SK-N-SH (cell line): ENCODE measurements around the gene PLG. TPM values are rescaled to one million over a fixed set of nuclear protein-coding genes. Genes with fewer than 3 reads are reported as not detected.
"Not testable (repeated sequence)": the region's sequence is repeated elsewhere in the genome, so short reads cannot be mapped to it uniquely, and the experiment has no call there.

Experiments used
- CTCF ChIA-PET: fragments of 300-600, 350-600 bp; formaldehyde crosslinking; extraction: SDS; loops from one replicate; lab custom pipeline; 2021; lab: Yijun Ruan, JAX
- POLR2A ChIA-PET: fragments of 350-600 bp; sonication (Branson Sonifier 250); formaldehyde crosslinking; extraction: SDS; loops from one replicate; lab custom pipeline; 2020; ENCODE audit warnings: antibody characterized with exemption, inconsistent platforms; lab: Yijun Ruan, JAX
- DNase-seq: peaks from one replicate; pipeline ENCODE4 v3.0.0; 2012
- H2AFZ ChIP-seq: fragments of 200-600 bp; sonication (generic); 2 replicates; pipeline ENCODE4 v1.8.1; 2016; ENCODE audit warnings: antibody characterized with exemption, mild to moderate bottlenecking, low read depth
- H3F3A ChIP-seq: fragments of 200-600 bp; sonication (generic); replicated peaks from 2 replicates; pipeline ENCODE3; 2016; ENCODE audit warnings: antibody characterized with exemption, mild to moderate bottlenecking; ENCODE audit not compliant: insufficient read depth
- H3K27ac ChIP-seq, 2 experiments: fragments of 200-500 bp in 1 of 2; fragments of 200-600 bp in 1 of 2; sonication (Bioruptor generic) in 1 of 2; sonication (generic), shearing (Covaris generic) in 1 of 2; 2 replicates each; pipeline versions ENCODE4 v1.5.1 to v1.6.1; 2014 to 2016; ENCODE audit warnings: low read depth in 2 of 2, inconsistent platforms in 1 of 2, low read length in 1 of 2, mild to moderate bottlenecking in 1 of 2, mixed read lengths in 1 of 2
- H3K27me3 ChIP-seq: fragments of 200-600 bp; sonication (generic), shearing (Covaris generic); 2 replicates; pipeline ENCODE4 v1.6.1; 2016; ENCODE audit warnings: mixed run types; ENCODE audit not compliant: insufficient read depth
- H3K36me3 ChIP-seq, 2 experiments: fragments of 200-500 bp in 1 of 2; fragments of 200-600 bp in 1 of 2; sonication (Bioruptor generic) in 1 of 2; sonication (generic) in 1 of 2; replicated peaks in 1 of 2; 2 replicates each; pipeline versions ENCODE3 to v1.5.1; 2014 to 2016; ENCODE audit warnings: low read length in 1 of 2, mild to moderate bottlenecking in 1 of 2; ENCODE audit not compliant: insufficient read depth in 2 of 2, control insufficient read depth in 1 of 2
- H3K4me1 ChIP-seq, 2 experiments: fragments of 200-500 bp in 1 of 2; fragments of 200-600 bp in 1 of 2; sonication (Bioruptor generic) in 1 of 2; sonication (generic), shearing (Covaris generic) in 1 of 2; 2 replicates each; pipeline versions ENCODE4 v1.5.1 to v1.6.1; 2014 to 2016; ENCODE audit warnings: low read depth in 1 of 2, low read length in 1 of 2, mixed run types in 1 of 2; ENCODE audit not compliant: insufficient read depth in 2 of 2, control insufficient read depth in 1 of 2
- H3K4me2 ChIP-seq: fragments of 200-600 bp; sonication (generic), shearing (Covaris generic); 2 replicates; pipeline ENCODE4 v1.6.1; 2017; ENCODE audit warnings: mixed run types
- H3K4me3 ChIP-seq, 2 experiments: fragments of 200-500 bp in 1 of 2; fragments of 200-600 bp in 1 of 2; sonication (Bioruptor generic) in 1 of 2; sonication (generic), shearing (Covaris generic) in 1 of 2; 2 replicates each; pipeline versions ENCODE4 v1.5.1 to v1.8.1; 2014 to 2016; ENCODE audit warnings: low read depth in 2 of 2, inconsistent platforms in 1 of 2, low read length in 1 of 2, mild to moderate bottlenecking in 1 of 2, mixed read lengths in 1 of 2, moderate library complexity in 1 of 2
- H3K79me2 ChIP-seq: fragments of 200-600 bp; sonication (generic); 2 replicates; pipeline ENCODE4 v1.8.1; 2017; ENCODE audit warnings: mild to moderate bottlenecking; ENCODE audit not compliant: insufficient read depth
- H3K9ac ChIP-seq: fragments of 200-600 bp; sonication (generic); 2 replicates; pipeline ENCODE4 v1.6.1; 2017; ENCODE audit warnings: mixed run types
- H3K9me2 ChIP-seq: fragments of 200-600 bp; sonication (generic); 2 replicates; pipeline ENCODE4 v1.6.1; 2017; ENCODE audit warnings: mixed run types
- H3K9me3 ChIP-seq: fragments of 200-600 bp; sonication (generic); 2 replicates; pipeline ENCODE4 v1.6.1; 2017; ENCODE audit warnings: mixed run types, mild to moderate bottlenecking, moderate library complexity
- H4K20me1 ChIP-seq: fragments of 200-600 bp; sonication (generic); 2 replicates; pipeline ENCODE4 v1.6.1; 2017; ENCODE audit warnings: mild to moderate bottlenecking, mixed run types; ENCODE audit not compliant: insufficient read depth
- CHD2 ChIP-seq: fragments of 150-350 bp; IDR thresholded peaks from 2 replicates; pipeline ENCODE4 v1.6.1; 2018; ENCODE audit warnings: low read length; ENCODE audit not compliant: partially characterized antibody
- EZH2phosphoT487 ChIP-seq: fragments of 200-600 bp; sonication (generic); IDR thresholded peaks from 2 replicates; pipeline ENCODE4 v1.6.1; 2017; ENCODE audit warnings: low read depth, mixed run types, mild to moderate bottlenecking, antibody characterized with exemption, moderate library complexity, borderline replicate concordance
- FOSL2 ChIP-seq: IDR thresholded peaks from 2 replicates; pipeline ENCODE4 v1.4.0; 2012; ENCODE audit warnings: low read depth, mild to moderate bottlenecking, moderate library complexity, borderline replicate concordance
- FOXJ3 ChIP-seq: sonication (generic); formaldehyde crosslinking; IDR thresholded peaks from 2 replicates; pipeline ENCODE4 v1.5.1; 2020; ENCODE audit warnings: mild to moderate bottlenecking, missing genetic modification reagents
- GATA2 ChIP-seq: sonication (generic); formaldehyde crosslinking; IDR thresholded peaks from 2 replicates; pipeline ENCODE4 v1.5.0; 2020; ENCODE audit warnings: mild to moderate bottlenecking, missing genetic modification reagents
- MEF2A ChIP-seq: IDR thresholded peaks from 2 replicates; pipeline ENCODE4 v1.4.0; 2012; ENCODE audit warnings: low read depth, borderline replicate concordance
- MXI1 ChIP-seq: IDR thresholded peaks from 2 replicates; pipeline ENCODE4 v1.6.1; 2012; ENCODE audit warnings: mild to moderate bottlenecking, low read depth, low read length, improper control_type of control experiment
- NFIC ChIP-seq: IDR thresholded peaks from 2 replicates; pipeline ENCODE4 v1.4.0; 2012; ENCODE audit warnings: borderline replicate concordance
- NRF1 ChIP-seq: IDR thresholded peaks from 2 replicates; pipeline ENCODE4 v1.6.1; 2012; ENCODE audit warnings: low read depth, mild to moderate bottlenecking, low read length
- RCOR1 ChIP-seq: fragments of 150-350 bp; IDR thresholded peaks from 2 replicates; pipeline ENCODE4 v1.6.1; 2017; ENCODE audit warnings: antibody characterized with exemption, low read length
- SMC3 ChIP-seq: IDR thresholded peaks from 2 replicates; pipeline ENCODE4 v1.6.1; 2012; ENCODE audit warnings: low read depth, low read length, improper control_type of control experiment
- TAF1 ChIP-seq: IDR thresholded peaks from 2 replicates; pipeline ENCODE4 v1.6.1; 2012; ENCODE audit warnings: low read depth, mild to moderate bottlenecking, low read length, moderate library complexity, borderline replicate concordance
- TCF12 ChIP-seq: IDR thresholded peaks from 2 replicates; pipeline ENCODE4 v1.4.0; 2012
- USF2 ChIP-seq: fragments of 150-350 bp; IDR thresholded peaks from 2 replicates; pipeline ENCODE4 v1.6.1; 2017; ENCODE audit warnings: antibody characterized with exemption, low read length, low read depth, borderline replicate concordance
- YY1 ChIP-seq: IDR thresholded peaks from 2 replicates; pipeline ENCODE4 v1.4.0; 2012; ENCODE audit warnings: low read depth, mild to moderate bottlenecking
- ZBTB33 ChIP-seq: IDR thresholded peaks from 2 replicates; pipeline ENCODE4 v1.4.0; 2012; ENCODE audit warnings: low read depth, borderline replicate concordance
- WGBS: methylation state at CpG from one replicate; pipeline ENCODE4 v1.1.6; 2017; ENCODE audit warnings: low lambda C conversion rate; 5-methylcytosine and 5-hydroxymethylcytosine counted together
- polyA plus RNA-seq, 3 experiments: library from polyadenylated mRNA; depleted of rRNA; stranded (reverse); fragments of >200 nt; gene quantifications; 2 replicates each; pipeline ENCODE4 v1.2.3, GENCODE V29; 2012

PLG gene
- polyA plus RNA-seq, 1 of the 3 experiments (the other 2 are of a cell fraction) = not detected

- no peak overlapping the region for H3K4me3 ChIP-seq
- no peaks in the 10 kb centered on the region for H4K20me1 ChIP-seq
- no peaks in the 10 kb centered on the region for H3K36me3 ChIP-seq
- H3K4me1 ChIP-seq = no peaks in the 10 kb centered on the region
- ChIA-PET POLR2A (no interaction called here), CTCF (no interaction called here)
- H3K4me2 ChIP-seq = no peak overlapping the region
- no peaks in the 10 kb centered on the region for H3K27me3 ChIP-seq
- DNase-seq = no peak
- no peaks in the 10 kb centered on the region for H3K79me2 ChIP-seq
- no peak overlapping the region for H3K9ac ChIP-seq
- H3K9me3 ChIP-seq = no peaks in the 10 kb centered on the region
- no peaks in the 10 kb centered on the region for H3K9me2 ChIP-seq
- no peak overlapping the region for H2AFZ ChIP-seq
- no peak overlapping the region for H3K27ac ChIP-seq
- 0% methylated on average over 3 of the region's 3 CpGs for WGBS
- H3F3A ChIP-seq = no peaks in the 10 kb centered on the region
- no peak for TF ChIP-seq NRF1
- TF ChIP-seq GATA2 = no peak
- TF ChIP-seq NFIC = no peak
- TF ChIP-seq MEF2A = no peak
- TF ChIP-seq CHD2 = no peak
- TF ChIP-seq TAF1 = no peak
Observed at GRCh38 chr6:160662429-160662828, 39.6 kb upstream of the PLG start.

GRCh38 chr6:160662842-160663241, 39.2 kb upstream of the PLG start:
- POLR2A ChIA-PET = no interaction called here
- CTCF ChIA-PET = no interaction called here
- DNase-seq = no peak
- Histone ChIP-seq H3K27ac (no peak overlapping the region), H2AFZ (no peak overlapping the region), H3K27me3 (no peaks in the 10 kb centered on the region), H3K4me1 (no peaks in the 10 kb centered on the region), H3K9me3 (no peaks in the 10 kb centered on the region), H3K9ac (no peak overlapping the region), H3K4me3 (no peak overlapping the region), H3K9me2 (no peaks in the 10 kb centered on the region), H3K4me2 (no peak overlapping the region), H3F3A (no peaks in the 10 kb centered on the region), H3K36me3 (no peaks in the 10 kb centered on the region), H4K20me1 (no peaks in the 10 kb centered on the region), H3K79me2 (no peaks in the 10 kb centered on the region)
- WGBS = 0% methylated on average over 2 of the region's 2 CpGs
- TF ChIP-seq ZBTB33 (no peak), TCF12 (no peak), TAF1 (no peak), FOSL2 (no peak), MXI1 (no peak), USF2 (no peak), NRF1 (no peak), YY1 (no peak), FOXJ3 (CRISPR knock-in tag) (no peak), EZH2phosphoT487 (no peak), SMC3 (no peak), RCOR1 (no peak)

GRCh38 chr6:160664198-160664597, 37.8 kb upstream of the PLG start, which contains the start of gene LPA:
LPA (minus strand) TSS chr6:160664275; CDS start chr6:160664214, 61 bp downstream.
- H4K20me1 ChIP-seq, H3K79me2 ChIP-seq, H3K4me2 ChIP-seq, H3F3A ChIP-seq, POLR2A ChIA-PET, H3K27ac ChIP-seq, H3K4me3 ChIP-seq, H3K27me3 ChIP-seq, H3K9me2 ChIP-seq, H3K9me3 ChIP-seq, H2AFZ ChIP-seq, H3K4me1 ChIP-seq, H3K9ac ChIP-seq, DNase-seq, CTCF ChIA-PET, H3K36me3 ChIP-seq: not testable (repeated sequence)
- no CpG with 5 or more reads among the region's 1 CpG for WGBS
